Inferior parietal cortex (tissue), 1 donor: Measurements from ENCODE around the gene APLF.
"Not testable (repeated sequence)": the region's sequence is repeated elsewhere in the genome, so short reads cannot be mapped to it uniquely, and the experiment has no call there.

Experiments
- DNase-seq: peaks from one replicate; pipeline ENCODE4 v3.0.0-alpha.2; 2016; ENCODE audit errors: extremely low spot score

The APLF gene

DNA sequence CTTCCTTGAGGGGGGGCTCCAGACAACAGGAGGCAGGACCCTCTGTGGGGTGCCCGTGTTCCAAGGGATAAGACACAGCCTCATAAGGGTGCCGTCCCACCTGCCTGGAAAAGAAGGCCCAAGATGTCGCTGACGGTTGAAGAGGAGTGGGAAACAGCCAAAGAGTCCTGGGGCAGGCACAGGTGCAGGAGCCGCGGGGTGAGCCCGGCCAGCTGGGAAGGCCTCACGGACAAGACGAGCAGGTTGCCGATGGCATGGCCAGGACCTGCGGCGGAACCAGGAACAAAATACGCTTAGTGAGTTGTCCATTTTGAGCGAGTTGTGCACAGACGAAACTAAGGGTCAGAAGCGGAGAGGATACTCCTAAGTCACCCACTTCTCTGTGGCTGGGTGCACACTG lies 61.8 kb downstream of the APLF start:
- DNase-seq: not testable (repeated sequence)

DNA sequence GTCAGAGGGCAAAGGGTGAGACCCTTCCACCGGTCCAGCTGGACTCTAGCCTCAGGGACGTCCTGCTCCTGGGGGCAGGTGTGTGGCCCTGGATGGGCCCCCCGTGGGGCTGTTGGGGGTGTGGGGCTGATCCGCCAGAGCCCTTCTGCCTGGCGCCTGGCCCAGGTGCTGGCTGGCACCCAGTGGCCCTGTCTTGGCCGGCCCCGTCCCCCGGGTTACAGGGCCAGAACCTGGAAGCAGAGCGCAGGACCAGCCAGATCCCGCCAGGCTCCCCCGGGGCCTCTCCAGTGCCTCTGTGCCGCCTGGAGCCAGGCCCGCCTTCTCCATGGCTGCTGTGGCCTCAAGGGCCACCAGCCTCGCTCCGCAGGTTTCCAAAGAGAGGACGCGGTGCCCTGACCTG lies 62.3 kb downstream of the APLF start:
- not testable (repeated sequence) for DNase-seq

DNA sequence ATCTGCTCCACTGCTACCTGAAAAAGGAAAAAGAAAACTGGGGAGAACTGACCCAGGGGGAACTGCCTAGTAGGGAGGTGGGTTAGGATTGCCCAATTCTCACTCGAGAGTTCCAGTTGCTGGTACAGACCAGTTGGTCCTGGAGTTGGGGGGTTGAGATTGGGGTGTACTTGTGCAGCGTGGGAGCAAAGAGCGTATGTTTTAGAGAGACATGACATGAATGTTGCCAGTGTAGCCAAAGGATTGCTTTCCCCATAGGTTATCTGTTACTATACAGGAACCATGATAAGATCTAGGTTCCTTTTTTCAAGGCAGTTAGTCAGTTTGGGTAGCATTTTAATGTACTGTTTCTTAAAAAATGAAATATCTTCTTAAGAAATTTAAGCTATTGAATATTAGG lies 68.6 kb downstream of the APLF start:
- DNase-seq: no peak

DNA sequence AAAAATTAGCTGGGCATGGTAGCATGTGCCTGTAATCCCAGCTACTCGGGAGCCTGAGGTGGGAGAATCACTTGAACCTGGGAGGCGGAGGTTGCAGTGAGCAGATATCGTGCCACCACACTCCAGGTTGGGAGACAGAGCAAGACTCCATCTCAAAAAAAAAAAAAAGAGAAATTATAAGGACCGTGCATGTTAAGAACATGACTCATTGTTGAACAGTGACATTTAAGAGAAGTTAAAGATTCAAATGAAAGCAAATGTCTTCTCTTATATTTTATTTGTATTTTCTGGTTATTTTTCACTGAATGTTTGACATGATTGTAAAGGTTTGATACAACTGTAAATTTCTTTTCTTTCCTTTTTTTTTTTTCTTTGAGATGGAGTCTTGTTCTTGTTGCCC lies 69.6 kb downstream of the APLF start:
- no peak for DNase-seq

DNA sequence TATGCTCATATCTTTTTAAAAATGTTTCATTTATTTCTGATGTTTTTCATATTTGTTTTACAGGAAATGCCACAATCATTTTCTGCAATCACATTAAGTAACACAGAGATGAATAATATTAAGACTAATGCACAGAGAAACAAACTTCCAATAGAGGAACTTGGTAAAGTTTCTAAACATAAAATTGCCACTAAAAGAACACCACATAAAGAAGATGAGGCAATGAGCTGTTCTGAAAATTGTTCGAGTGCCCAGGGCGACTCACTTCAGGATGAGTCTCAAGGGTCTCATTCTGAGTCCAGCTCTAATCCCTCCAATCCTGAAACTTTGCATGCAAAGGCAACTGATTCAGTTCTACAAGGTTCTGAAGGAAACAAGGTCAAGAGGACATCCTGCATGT lies 70.4 kb downstream of the APLF start:
- no peak for DNase-seq

DNA sequence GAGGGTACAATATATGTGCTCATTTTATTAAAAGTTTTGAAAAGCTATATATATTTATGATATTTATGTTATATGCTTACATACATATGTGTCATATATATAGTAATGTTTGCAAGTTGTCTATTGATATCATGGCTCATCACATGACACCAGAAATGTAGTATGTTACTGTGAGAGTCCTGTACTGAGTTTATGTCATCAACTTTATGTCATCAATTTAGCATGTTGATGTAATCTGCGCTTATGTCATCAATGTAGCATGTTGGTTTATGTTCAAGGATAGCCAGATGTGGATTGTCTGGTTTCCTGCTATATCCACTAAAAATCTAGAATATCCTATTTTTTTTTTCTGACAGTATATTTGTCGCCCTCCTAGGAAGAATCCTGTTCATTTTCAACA lies 77.4 kb downstream of the APLF start:
- DNase-seq: no peak

DNA sequence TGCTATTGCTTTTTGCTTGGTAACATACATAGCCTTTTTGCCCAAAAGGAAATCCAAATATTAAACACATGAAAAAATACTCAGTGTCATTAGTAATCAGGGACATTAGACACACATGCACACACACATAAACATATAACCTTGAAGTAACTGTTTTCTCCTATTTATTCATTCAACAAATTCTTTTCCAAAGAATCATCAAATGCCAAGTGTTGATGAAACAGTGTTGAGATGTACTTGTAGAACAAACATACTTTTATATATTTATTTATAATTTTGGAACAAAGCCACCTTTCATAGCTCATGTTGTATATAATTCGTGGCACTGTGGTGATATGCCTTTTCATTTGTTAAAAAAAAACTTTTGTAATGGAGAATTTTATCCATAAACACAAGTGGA lies 81.0 kb downstream of the APLF start:
- DNase-seq: no peak

DNA sequence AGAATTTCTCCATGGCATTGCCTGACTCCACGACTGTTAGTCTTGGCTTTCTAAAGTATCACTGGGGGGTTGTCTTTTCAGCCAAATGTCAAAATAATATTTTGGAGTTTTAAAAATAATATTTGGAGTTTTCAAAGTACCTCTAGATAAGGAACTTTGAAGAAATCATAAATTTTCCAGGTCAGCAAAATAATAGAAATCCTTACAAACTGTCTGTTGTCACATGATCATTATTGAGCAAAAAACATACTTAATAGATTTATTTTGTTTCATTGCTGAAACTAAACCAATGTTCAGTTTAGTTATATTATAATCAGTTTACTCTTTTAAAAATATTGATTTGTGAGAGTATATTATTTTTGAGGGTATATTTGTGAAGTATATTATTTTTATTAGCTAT lies 85.7 kb downstream of the APLF start:
- DNase-seq: no peak

DNA sequence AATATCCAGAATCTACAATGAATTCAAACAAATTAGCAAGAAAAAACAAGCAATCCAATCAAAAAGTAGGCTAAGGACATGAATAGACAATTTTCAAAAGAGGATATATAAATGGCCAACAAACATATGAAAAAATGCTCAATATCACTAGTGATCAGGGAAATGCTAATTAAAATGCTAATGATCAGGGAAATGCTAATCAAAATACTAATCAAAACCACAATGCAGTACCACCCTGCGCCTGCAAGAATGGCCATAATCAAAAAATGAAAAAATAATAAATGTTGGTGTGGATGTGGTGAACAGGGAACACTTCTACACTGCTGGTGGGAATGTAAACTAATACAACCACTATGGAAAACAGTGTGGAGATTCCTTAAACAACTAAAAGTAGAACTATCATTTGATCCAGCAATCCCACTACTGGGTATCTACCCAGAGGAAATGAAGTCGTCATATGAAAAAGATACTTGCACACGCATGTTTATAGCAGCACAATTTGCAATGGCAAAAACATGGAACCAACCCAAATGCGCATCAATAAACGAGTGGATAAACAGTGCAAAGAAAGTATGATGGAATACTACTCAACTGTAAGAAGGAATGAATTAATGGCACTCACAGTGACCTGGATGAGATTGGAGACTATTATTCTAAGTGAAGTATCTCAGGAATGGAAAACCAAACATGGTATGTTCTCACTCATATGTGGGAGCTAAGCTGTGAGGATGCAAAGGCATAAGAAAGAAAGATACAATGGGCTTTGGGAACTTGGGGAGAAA lies 88.2 kb downstream of the APLF start:
- DNase-seq: not testable (repeated sequence)

DNA sequence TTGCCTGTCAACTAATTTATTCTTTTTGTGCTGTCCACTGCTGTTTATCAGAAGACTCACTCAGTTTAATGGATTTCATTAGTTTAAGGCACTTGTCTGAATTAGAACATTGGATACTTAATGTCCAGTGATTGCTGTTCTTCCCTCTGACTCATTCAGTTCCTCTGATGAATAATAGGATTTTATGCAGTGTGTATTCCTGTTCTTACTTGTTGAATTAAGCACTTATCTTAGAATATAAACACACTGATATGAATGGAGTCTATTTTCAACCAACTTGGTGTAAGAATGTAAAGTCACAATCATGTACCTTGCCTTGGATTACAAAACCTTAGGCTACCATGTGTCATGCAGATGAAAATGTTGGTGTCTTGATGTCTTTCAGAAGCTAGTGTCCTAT lies 89.0 kb downstream of the APLF start:
- DNase-seq: no peak

DNA sequence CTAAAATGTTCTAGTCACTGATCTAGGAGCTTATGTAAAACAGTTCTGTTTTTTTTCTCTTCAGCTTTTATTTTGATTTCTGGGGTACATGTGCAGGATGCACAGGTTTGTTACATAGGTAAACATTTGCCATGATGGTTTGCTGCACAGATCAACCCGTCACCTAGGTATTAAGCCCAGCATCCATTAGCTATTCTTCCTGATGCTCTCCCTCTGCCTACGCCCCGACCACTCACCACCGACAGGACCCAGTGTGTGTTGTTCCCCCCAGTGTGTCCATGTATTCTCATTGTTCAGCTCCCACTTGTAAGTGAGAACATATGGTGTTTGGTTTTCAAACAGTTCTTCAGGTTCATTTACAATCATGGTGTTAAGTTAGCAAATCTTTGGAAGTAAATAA lies 91.2 kb downstream of the APLF start:
- DNase-seq: no peak

DNA sequence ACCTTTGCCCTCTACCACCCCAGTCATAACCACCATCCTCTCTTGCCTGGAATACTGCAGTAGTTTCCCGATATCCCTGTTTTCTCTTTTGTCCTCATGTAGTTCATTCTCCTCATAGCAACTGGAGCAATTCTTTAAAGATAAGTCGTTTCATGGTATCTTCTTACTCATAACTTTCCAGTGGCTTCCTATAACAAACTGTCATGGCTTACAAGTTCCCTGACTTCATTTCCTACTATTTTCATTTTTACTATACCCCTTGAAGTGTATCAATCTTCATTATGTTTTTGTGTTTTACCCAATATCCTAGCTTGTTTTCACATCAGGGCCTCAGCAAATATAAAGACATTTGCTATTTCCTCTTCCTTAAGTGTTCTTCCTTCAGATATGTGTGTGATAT lies 92.3 kb downstream of the APLF start:
- no peak for DNase-seq

DNA sequence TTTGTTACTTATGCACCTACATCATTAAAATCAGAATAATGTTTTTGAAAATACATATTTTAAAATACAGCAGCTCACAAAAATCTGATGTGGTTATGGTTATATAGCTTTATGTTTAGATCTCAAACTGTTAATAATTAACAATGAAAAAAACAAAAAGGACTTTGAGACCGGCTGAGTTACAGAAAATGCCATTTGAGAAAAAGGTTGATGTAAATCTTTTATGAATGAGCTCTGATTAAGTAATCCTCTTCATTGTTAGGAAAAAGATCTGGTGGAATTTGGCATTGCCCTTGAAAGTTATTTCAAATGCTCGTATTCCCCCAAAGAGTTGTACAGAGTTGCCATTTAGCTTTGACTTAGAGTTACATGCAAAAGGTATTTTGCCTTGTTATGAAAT lies 93.2 kb downstream of the APLF start:
- no peak for DNase-seq

DNA sequence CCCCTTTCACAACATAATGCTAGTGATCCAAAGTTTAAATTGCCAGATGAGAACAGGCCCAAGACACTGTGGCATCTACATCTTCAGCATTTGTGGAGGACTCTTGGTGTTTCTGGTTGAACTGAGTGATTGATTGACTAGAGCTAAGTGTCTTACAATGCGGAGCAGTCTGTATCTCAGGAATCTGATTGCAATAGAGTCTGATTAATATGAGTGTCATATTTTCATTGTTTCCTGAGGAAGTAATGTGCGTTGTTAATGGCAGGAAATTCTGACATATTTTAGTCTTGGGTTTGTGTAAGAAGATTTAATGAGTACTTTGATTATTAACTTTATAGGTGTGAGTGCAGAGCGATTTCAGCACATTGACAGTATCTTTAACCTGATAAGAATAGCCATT lies 94.0 kb downstream of the APLF start:
- no peak for DNase-seq

DNA sequence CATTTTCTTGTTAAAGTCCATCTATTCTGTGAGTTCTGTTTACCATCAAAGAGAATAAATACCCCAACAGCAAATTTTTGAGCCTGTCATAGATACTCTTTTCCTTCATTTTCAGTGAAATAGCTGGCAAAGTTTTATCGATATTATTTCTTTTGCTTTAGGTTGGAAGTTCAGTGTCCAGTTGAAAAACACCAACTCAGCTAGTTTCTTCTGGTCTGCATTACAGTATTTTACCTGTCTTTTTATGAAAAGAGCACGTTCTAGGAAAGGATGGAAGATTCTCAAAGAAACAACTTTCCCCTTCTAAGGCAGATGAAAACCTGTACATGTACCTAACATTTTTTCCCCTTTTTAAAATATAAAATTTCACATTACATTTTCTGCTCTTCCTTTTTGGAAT lies 95.5 kb downstream of the APLF start:
- DNase-seq: no peak

DNA sequence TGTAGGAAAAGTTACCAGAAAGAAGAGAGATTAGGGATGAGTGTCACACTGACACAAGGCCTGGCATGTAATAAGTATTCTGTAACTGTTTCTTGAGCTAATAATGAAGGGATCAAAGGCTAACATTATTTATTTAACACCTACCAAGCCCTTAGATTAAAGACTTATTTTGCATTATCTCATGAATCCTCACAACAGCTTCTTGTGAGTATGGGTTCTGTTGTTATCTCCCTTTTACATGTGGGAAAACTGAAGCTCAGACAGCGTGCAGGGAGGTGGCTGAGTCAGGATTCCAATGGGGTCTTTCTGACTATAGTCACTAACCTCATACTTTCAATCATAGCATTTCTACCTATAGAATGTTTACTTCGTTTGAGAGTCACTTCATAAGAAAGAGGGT lies 97.0 kb downstream of the APLF start:
- DNase-seq: no peak

DNA sequence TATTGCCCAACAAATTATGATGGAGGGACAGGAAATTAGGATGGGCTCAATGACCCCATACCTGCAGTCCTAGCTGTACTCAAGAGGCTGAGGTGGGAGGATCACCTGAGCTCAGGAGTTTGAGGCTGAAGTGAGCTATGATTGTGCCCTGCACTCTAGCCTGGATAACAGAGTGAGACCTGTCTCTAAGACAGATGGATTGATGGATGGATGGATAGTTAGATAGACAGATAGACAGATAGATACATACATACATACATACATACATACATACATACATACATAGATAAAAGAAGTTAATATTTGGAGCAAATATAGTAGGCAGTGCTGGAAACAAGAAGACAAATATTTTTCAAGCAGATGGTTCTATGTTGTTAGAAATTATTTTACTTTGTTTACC lies 97.9 kb downstream of the APLF start:
- DNase-seq: no peak

DNA sequence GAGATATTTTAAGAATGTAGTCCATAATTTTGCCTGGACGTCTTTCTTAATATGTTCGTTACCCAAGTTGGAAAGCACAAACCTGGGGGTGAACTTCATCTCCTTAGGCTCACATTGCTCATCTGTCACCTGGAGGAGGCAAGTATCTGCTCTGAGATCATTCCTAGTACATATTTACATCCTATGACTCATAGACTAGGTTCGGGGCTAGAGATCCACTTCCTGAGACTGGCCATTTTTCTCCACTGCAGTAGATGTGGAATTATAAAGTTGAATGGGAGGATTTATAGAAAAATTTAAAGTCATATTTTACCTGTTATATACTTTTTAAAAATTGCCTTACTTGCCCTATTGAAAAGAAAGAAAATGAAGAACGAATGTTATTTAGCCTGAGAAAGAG lies 98.5 kb downstream of the APLF start:
- no peak for DNase-seq

DNA sequence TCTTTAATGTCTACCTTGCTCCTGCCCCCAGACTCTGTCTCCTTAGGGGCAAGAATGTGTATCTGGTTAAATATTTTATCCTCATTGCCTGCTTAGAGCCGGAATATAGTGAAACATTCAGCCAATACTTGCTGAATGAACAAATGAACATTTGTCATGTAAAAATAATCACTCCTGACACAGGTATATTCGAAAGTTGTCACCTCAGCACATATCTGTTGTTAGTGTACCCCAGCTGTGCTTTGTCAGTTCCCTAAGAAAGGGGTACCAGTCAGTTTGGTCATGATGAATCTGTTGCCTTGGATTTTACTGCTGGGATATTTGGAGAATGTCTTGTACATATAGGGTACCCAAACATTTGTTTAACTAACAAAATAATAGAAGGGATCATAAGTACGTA lies 99.0 kb downstream of the APLF start:
- DNase-seq: no peak

DNA sequence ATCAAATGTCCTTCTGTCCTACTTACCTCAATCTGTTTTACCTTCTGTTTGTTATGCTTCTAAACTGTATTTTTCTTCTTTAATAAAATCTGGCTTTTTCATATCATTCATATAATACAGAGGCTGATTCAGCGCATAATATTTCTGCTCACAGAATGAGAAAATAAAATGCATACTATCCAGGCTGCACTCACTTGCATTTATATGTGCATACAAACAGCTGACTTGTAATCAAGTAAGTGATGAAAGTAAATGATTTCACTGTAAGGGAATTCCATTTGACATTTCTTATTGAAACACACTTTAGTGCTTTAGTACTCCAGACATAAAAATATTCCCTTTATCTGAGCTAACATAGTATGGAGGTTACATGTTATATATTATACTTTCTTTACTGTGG lies 100.7 kb downstream of the APLF start:
- DNase-seq: no peak

DNA sequence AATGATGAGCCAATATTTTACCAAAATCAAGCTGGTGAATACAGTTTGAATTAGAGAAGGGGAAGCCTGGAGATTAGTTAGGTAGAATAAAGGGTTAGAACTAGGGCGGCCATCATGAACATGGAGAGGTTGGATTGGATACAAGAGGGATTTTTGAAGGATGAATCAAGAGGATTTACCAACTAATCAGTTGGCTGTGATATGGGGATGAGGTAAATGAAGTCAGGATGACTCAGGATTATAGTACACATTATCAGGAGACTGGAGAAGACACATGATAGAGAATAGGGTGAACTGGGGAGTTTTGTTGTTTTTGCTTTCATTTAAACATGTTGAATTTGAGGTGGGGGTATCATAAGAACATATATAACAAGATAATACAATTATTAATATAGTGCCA lies 102.2 kb downstream of the APLF start:
- no peak for DNase-seq

DNA sequence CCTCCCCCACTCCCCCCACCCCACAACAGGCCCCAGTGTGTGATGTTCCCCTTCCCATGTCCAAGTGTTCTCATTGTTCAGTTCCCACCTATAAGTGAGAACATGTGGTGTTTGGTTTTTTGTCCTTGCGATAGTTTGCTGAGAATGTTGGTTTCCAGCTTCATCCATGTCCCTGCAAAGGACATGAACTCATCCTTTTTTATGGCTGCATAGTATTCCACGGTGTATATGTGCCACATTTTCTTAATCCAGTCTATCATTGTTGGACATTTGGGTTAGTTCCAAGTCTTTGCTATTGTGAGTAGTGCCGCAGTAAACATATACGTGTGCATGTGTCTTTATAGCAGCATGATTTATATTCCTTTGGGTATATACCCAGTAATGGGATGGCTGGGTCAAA lies 103.0 kb downstream of the APLF start:
- DNase-seq: not testable (repeated sequence)

DNA sequence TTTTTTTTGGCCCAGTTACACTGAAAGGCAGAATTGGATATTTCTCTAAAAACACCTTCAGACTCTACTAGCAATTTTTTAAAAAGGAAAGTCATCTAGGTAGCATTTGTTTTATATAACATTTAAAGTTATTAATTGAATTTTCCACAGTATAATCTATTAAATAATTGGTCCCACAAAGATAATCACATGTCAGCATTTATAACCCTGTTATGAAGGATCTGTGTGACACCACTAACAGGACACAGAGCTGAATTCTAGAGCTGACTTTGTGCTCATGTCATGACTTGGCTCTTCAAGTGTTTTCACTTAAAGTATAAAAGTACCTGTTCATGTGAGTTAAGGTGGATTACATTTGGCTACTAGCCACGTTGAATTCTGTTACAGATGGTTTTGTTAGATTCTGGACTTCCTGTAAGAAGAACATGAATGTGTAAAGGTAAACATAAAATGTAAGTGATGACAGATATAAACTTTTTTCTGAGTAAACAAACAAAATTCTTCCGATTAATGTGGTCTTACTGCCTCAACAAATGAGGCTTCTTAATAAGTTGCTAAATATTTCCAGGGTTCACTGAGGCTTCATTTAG lies 106.9 kb downstream of the APLF start:
- DNase-seq: no peak

DNA sequence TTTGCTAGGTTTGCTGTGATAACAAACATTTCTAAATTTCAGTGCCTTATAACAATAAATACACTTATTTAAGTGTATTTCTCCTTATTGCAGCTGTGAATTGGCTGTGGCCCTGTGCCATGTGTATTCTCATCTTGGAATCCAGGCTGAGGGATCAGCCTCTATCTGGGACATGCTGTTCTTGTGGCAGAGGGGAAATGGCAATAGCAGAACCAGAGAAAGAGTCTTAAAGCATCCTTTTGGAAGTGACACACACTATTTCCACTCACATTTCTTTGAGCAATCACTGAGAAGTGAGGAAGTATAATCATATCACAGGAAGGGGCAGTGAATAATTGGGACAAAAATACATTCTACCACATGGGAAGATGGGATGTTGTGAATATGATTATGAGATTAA lies 109.8 kb downstream of the APLF start:
- no peak for DNase-seq
